Measurements from ENCODE around the gene ASTN2.
A peak's percentile ranks its signal among the peaks of the same experiment; 100 is the strongest.

ASTN2 gene

GRCh38 chr9:116616304-116616914 is 798.4 kb downstream of the ASTN2 start:
- DNase-seq (ENCODE audit: low read depth), result no peak

GRCh38 chr9:116608064-116608463 is 806.8 kb downstream of the ASTN2 start:
- DNase-seq (ENCODE audit: low read depth), result no peak

- no peak for DNase-seq (ENCODE audit: low read depth)
Measured at GRCh38 chr9:116605904-116606341, 808.9 kb downstream of the ASTN2 start.

- no peak for DNase-seq (ENCODE audit: low read depth)
Measured at GRCh38 chr9:116605060-116605459, 809.8 kb downstream of the ASTN2 start.

- no peak for DNase-seq (ENCODE audit: low read depth)
Measured at GRCh38 chr9:116604251-116604650, 810.6 kb downstream of the ASTN2 start.

GRCh38 chr9:116599342-116599884 is 815.4 kb downstream of the ASTN2 start:
- no peak for DNase-seq (ENCODE audit: low read depth)

GRCh38 chr9:116596646-116597045 is 818.2 kb downstream of the ASTN2 start:
- no peak for DNase-seq (ENCODE audit: low read depth)

GRCh38 chr9:116594547-116594946 is 820.3 kb downstream of the ASTN2 start:
- DNase-seq (ENCODE audit: low read depth), result no peak

GRCh38 chr9:116592970-116593369 is 821.9 kb downstream of the ASTN2 start:
- no peak for DNase-seq (ENCODE audit: low read depth)

- DNase-seq (ENCODE audit: low read depth), result no peak
Measured at GRCh38 chr9:116589392-116590354, 825.2 kb downstream of the ASTN2 start.

GRCh38 chr9:116587919-116588318 is 826.9 kb downstream of the ASTN2 start:
- no peak for DNase-seq (ENCODE audit: low read depth)

GRCh38 chr9:116585896-116586295 is 829.0 kb downstream of the ASTN2 start:
- DNase-seq (ENCODE audit: low read depth), result no peak

- DNase-seq (ENCODE audit: low read depth), result no peak
Measured at GRCh38 chr9:116585204-116585603, 829.7 kb downstream of the ASTN2 start.

GRCh38 chr9:116580853-116581252 is 834.0 kb downstream of the ASTN2 start:
- DNase-seq (ENCODE audit: low read depth), result no peak

GRCh38 chr9:116576386-116576785 is 838.5 kb downstream of the ASTN2 start:
- no peak for DNase-seq (ENCODE audit: low read depth)

- no peak for DNase-seq (ENCODE audit: low read depth)
Measured at GRCh38 chr9:116574027-116574679, 840.7 kb downstream of the ASTN2 start.

- DNase-seq (ENCODE audit: low read depth), result peak; percentile 1
Measured at GRCh38 chr9:116572095-116572748, 842.6 kb downstream of the ASTN2 start.

- DNase-seq (ENCODE audit: low read depth), result no peak
Measured at GRCh38 chr9:116569111-116569510, 845.7 kb downstream of the ASTN2 start.

- DNase-seq (ENCODE audit: low read depth), result no peak
Measured at GRCh38 chr9:116566677-116567488, 848.0 kb downstream of the ASTN2 start.

GRCh38 chr9:116565986-116566385 is 848.9 kb downstream of the ASTN2 start:
- no peak for DNase-seq (ENCODE audit: low read depth)

- DNase-seq (ENCODE audit: low read depth), result no peak
Measured at GRCh38 chr9:116564266-116564793, 850.5 kb downstream of the ASTN2 start.

Data from stimulated activated CD8-positive, alpha-beta memory T cell treated with anti-CD3 and anti-CD28 coated beads, Interleukin-4, amount 100 ng/mL, for 24 hours (primary cell).